ENCODE results near the gene MME. TPM values are rescaled to one million over a fixed set of nuclear protein-coding genes. Genes with fewer than 3 reads are reported as not detected.

The MME gene
- total and polyA plus RNA-seq, 3 donors from 2014 or later: 5.4 to 6.3 (median 5.5) TPM

DNA sequence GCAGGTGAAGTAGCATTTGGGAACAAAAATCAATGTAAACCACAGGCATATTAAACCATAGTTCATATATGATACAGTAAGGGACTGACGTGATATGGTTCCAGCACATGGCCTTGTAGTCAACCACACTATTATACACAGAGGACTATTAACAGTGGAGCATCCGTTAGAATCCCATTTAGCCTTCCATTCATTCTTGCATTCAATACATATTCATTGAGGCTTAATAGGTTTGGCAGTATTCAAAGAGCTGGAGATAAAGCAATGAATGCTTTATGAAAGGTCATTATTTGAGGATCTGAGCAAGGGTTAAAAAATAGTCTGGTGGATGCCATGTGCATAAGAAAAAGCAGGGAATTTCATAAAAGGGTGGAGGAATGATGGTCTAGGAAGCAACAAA lies 89.1 kb downstream of the MME start:
- H3K36me3 ChIP-seq (ENCODE audit: low read depth, missing control alignments): no peaks in the 10 kb centered on the region
- TF ChIP-seq POLR2A (IDR thresholded peaks at IDR 0.05): no peak
- TF ChIP-seq, protein P1, sequence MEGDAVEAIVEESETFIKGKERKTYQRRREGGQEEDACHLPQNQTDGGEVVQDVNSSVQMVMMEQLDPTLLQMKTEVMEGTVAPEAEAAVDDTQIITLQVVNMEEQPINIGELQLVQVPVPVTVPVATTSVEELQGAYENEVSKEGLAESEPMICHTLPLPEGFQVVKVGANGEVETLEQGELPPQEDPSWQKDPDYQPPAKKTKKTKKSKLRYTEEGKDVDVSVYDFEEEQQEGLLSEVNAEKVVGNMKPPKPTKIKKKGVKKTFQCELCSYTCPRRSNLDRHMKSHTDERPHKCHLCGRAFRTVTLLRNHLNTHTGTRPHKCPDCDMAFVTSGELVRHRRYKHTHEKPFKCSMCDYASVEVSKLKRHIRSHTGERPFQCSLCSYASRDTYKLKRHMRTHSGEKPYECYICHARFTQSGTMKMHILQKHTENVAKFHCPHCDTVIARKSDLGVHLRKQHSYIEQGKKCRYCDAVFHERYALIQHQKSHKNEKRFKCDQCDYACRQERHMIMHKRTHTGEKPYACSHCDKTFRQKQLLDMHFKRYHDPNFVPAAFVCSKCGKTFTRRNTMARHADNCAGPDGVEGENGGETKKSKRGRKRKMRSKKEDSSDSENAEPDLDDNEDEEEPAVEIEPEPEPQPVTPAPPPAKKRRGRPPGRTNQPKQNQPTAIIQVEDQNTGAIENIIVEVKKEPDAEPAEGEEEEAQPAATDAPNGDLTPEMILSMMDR (IDR thresholded peaks at IDR 0.05): no peak
- DNase-seq: no peak
- H3K27ac ChIP-seq: no peak overlapping the region
- 88 to 90% methylated on average over 2 of the region's 2 CpGs for whole genome bisulfite sequencing, 2 donors
- no peaks in the 10 kb centered on the region for H3K4me1 ChIP-seq
- intact Hi-C loops (cut with DNase I; ENCODE audit: low total_unique reads): no loop called here
- no peak overlapping the region for H3K4me3 ChIP-seq
- no peaks in the 10 kb centered on the region for H3K9me3 ChIP-seq
- no peaks in the 10 kb centered on the region for H3K27me3 ChIP-seq

DNA sequence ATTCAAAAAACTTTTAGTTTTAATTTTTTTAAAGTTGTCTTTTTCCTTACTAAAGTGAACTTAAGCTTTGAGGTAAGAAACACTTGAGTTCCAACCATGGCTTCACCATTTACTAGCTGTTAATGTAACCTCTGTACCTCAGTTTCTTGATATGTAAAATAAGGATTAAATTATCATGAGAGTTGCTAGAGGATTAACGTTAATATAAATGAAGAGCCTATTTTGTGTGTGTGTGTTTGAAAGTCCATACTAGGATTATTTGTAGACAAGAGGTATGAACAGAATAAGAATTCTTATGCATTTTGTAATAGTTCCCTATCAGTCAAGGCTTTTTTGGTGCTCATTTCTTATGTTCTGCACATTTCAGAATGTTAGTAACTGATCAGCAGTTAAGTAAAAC lies 93.7 kb downstream of the MME start:
- no peak for TF ChIP-seq POLR2A (IDR thresholded peaks at IDR 0.05)
- TF ChIP-seq, protein P1 (IDR thresholded peaks at IDR 0.05): no peak
- Histone ChIP-seq H3K36me3 (ENCODE audit: low read depth, missing control alignments) (no peaks in the 10 kb centered on the region), H3K27me3 (no peaks in the 10 kb centered on the region), H3K27ac (no peak overlapping the region), H3K9me3 (no peaks in the 10 kb centered on the region), H3K4me1 (no peaks in the 10 kb centered on the region), H3K4me3 (no peak overlapping the region)
- intact Hi-C loops (cut with DNase I; ENCODE audit: low total_unique reads): no loop called here
- DNase-seq: no peak
- WGBS, 2 donors: 83 to 85% methylated on average over 1 of the region's 1 CpG

DNA sequence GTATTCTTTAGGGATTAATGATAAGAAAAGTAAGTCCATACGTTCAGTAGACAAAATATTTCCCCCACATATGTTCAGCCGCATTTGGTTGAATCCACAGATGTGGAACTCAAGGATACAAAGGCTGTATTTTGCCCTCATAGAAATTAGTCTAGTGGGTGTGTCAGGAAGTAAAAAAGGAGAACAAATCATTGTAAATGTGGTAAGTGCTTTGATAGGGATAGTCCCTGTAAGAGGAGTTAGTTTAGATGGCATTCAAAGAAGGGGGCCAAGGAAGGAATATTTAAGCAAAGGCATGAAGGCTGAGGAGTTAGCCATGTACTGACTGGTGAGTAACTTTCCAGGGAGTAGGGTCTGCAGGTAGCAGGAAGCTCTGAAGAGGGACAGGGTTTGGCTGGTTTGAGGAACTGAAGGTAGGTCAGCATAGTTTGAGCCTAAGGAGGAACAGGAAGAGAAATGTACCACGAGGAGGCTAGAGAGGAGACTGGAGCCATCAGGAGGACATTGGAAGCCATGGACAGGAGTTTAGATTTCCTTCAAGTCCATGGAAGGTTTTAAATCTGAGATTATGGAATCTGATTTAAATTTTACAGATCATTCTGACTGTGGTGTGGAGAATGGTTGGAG lies 98.8 kb downstream of the MME start:
- no peak for TF ChIP-seq POLR2A (IDR thresholded peaks at IDR 0.05)
- intact Hi-C loops (cut with DNase I; ENCODE audit: low total_unique reads): no loop called here
- no peak for DNase-seq
- H3K4me3 ChIP-seq: no peak overlapping the region
- no peaks in the 10 kb centered on the region for H3K36me3 ChIP-seq (ENCODE audit: low read depth, missing control alignments)
- no peaks in the 10 kb centered on the region for H3K27me3 ChIP-seq
- no peak overlapping the region for H3K27ac ChIP-seq
- no peaks in the 10 kb centered on the region for H3K9me3 ChIP-seq
- no peaks in the 10 kb centered on the region for H3K4me1 ChIP-seq
- WGBS, 2 donors: 84 to 85% methylated on average over 3 of the region's 3 CpGs

DNA sequence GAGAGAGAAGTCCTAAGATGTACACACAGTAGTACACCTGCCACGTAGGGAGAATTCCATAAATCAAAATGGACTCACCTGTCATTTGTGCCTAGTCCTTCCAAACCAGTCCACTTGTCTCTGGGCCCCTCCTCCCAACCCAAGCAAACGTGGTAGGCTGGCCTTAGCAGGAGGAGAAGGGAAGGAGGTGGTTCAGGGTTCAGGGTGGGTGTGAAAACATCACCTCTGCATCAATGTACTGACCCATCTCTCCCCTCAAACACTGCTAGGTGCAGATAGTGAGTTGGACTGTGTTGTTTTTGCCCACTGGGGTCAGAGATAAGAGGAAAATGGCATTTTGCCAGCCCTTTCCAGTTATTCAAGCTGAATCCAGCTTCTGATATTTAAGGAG lies 99.3 kb downstream of the MME start:
- Histone ChIP-seq H3K9me3 (no peaks in the 10 kb centered on the region), H3K36me3 (ENCODE audit: low read depth, missing control alignments) (no peaks in the 10 kb centered on the region), H3K27ac (no peak overlapping the region), H3K4me1 (no peaks in the 10 kb centered on the region), H3K4me3 (no peak overlapping the region), H3K27me3 (no peaks in the 10 kb centered on the region)
- WGBS, 2 donors: 76 to 93% methylated on average over 1 to 2 of the region's 2 CpGs
- DNase-seq: no peak
- intact Hi-C loops (cut with DNase I; ENCODE audit: low total_unique reads): no loop called here
- no peak for TF ChIP-seq POLR2A (IDR thresholded peaks at IDR 0.05)
- TF ChIP-seq, protein P1 (IDR thresholded peaks at IDR 0.05): no peak

DNA sequence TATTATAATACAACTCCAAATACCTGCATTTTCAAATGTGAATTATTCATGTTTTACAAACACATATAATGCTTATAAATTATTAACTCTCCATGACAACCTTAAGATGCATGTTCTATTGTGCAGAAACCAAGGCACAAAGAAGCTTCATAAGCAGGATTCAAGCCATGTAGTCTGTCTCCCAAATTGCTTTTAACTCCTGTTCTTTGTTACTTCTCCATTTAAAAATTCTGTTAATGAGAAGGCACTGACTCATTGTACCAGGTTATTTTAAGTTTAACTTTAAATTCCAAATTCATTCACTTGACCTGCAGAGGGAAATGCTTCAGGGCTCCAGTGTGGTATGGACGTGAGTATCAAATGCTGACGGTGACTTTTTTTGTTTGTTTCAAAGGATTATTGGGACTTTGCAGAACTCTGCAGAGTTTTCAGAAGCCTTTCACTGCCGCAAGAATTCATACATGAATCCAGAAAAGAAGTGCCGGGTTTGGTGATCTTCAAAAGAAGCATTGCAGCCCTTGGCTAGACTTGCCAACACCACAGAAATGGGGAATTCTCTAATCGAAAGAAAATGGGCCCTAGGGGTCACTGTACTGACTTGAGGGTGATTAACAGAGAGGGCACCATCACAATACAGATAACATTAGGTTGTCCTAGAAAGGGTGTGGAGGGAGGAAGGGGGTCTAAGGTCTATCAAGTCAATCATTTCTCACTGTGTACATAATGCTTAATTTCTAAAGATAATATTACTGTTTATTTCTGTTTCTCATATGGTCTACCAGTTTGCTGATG lies 100.0 kb downstream of the MME start:
- Histone ChIP-seq H3K4me3 (no peak overlapping the region), H3K27me3 (no peaks in the 10 kb centered on the region), H3K27ac (no peak overlapping the region), H3K4me1 (no peaks in the 10 kb centered on the region), H3K9me3 (no peaks in the 10 kb centered on the region), H3K36me3 (ENCODE audit: low read depth, missing control alignments) (no peaks in the 10 kb centered on the region)
- 86 to 94% methylated on average over 5 of the region's 5 CpGs for WGBS, 2 donors
- intact Hi-C loops (cut with DNase I; ENCODE audit: low total_unique reads): no loop called here
- no peak for DNase-seq
- no peak for TF ChIP-seq POLR2A (IDR thresholded peaks at IDR 0.05)
- TF ChIP-seq, protein P1 (IDR thresholded peaks at IDR 0.05): no peak
